CD8-positive, alpha-beta memory T cell (primary cell): ENCODE data around the gene SNX5. TPM values are rescaled to one million over a fixed set of nuclear protein-coding genes. Genes with fewer than 3 reads are reported as not detected.

Source experiments
- CTCF ChIA-PET: fragments of 350-600 bp; sonication (Branson Sonifier 250); formaldehyde crosslinking; loops from one replicate; lab custom pipeline; 2021; ENCODE audit warnings: antibody characterized with exemption; lab: Charles Lee
- POLR2A ChIA-PET: fragments of 350-600 bp; sonication (Branson Sonifier 250); formaldehyde crosslinking; loops from one replicate; lab custom pipeline; 2021; ENCODE audit warnings: antibody characterized with exemption; lab: Charles Lee
- DNase-seq, 5 donors: peaks; one replicate each; pipeline versions ENCODE4 v3.0.0 to v3.0.0-alpha.2; 2020 to 2022; ENCODE audit warnings: mixed read lengths in 1 of 5
- H3K27ac ChIP-seq: one replicate; pipeline ENCODE4 v1.7.0; 2013; ENCODE audit warnings: low read depth, mild to moderate bottlenecking, low read length, moderate library complexity
- H3K27me3 ChIP-seq: 2 replicates; pipeline ENCODE4 v1.7.0; 2013; ENCODE audit warnings: low read length, mild to moderate bottlenecking; ENCODE audit not compliant: insufficient read depth, poor library complexity, severe bottlenecking
- H3K36me3 ChIP-seq: 2 replicates; pipeline ENCODE4 v1.7.0; 2013; ENCODE audit warnings: mild to moderate bottlenecking, low read length, moderate library complexity; ENCODE audit not compliant: insufficient read depth
- H3K4me1 ChIP-seq: 2 replicates; pipeline ENCODE4 v1.7.0; 2013; ENCODE audit warnings: mild to moderate bottlenecking, low read length, moderate library complexity; ENCODE audit not compliant: insufficient read depth
- H3K4me3 ChIP-seq: 2 replicates; pipeline ENCODE4 v1.7.0; 2013; ENCODE audit warnings: mild to moderate bottlenecking, low read length
- H3K9me3 ChIP-seq: 2 replicates; pipeline ENCODE4 v1.7.0; 2013; ENCODE audit warnings: mild to moderate bottlenecking, low read length
- H3K27ac Mint-ChIP-seq, 8 donors: one replicate each; pipeline ENCODE4 v1.8.0; 2020 to 2021; ENCODE audit warnings: mixed read lengths in 8 of 8, mild to moderate bottlenecking in 6 of 8, inconsistent platforms in 3 of 8, moderate library complexity in 3 of 8
- H3K27me3 Mint-ChIP-seq, 2 donors: one replicate each; pipeline ENCODE4 v1.8.0; 2020 to 2021; ENCODE audit warnings: mixed read lengths in 2 of 2, mild to moderate bottlenecking in 1 of 2, moderate library complexity in 1 of 2
- H3K36me3 Mint-ChIP-seq, 3 donors: one replicate each; pipeline ENCODE4 v1.8.0; 2020 to 2021; ENCODE audit warnings: mixed read lengths in 3 of 3, inconsistent platforms in 1 of 3, mild to moderate bottlenecking in 1 of 3
- H3K4me1 Mint-ChIP-seq, 3 donors: one replicate each; pipeline ENCODE4 v1.8.0; 2020 to 2021; ENCODE audit warnings: mixed read lengths in 3 of 3, inconsistent platforms in 1 of 3, mild to moderate bottlenecking in 1 of 3
- H3K4me3 Mint-ChIP-seq, 7 donors: one replicate each; pipeline ENCODE4 v1.8.0; 2020 to 2021; ENCODE audit warnings: mixed read lengths in 7 of 7, mild to moderate bottlenecking in 6 of 7, moderate library complexity in 4 of 7, inconsistent platforms in 2 of 7
- H3K9me3 Mint-ChIP-seq, 5 donors: one replicate each; pipeline ENCODE4 v1.8.0; 2020 to 2022; ENCODE audit warnings: mixed read lengths in 5 of 5, mild to moderate bottlenecking in 3 of 5, moderate library complexity in 2 of 5, inconsistent platforms in 1 of 5
- polyA plus RNA-seq: library from polyadenylated mRNA; unstranded; fragments of 300-500 nt; fragmentation: Illumina TruSeq; gene quantifications from one replicate; pipeline ENCODE4 v1.2.3, GENCODE V29; 2021
- total RNA-seq, 2 experiments: library from RNA; stranded (reverse); gene quantifications; one replicate each; pipeline ENCODE4 v1.2.3, GENCODE V29; 2021

SNX5 gene
- total and polyA plus RNA-seq, 3 experiments from 2014 or later: 89.0 to 191 (median 174) TPM

- no peaks in the 10 kb centered on the region for H3K36me3 ChIP-seq
- Mint-ChIP-seq H3K27ac (no peak overlapping the region), H3K9me3 (no peaks in the 10 kb centered on the region), H3K4me1 (peaks cover 0 to 2% (median 0%) of the 10 kb centered on the region in 3 donors), H3K4me3 (no peak overlapping the region), H3K27me3 (peaks cover 0 to 2% of the 10 kb centered on the region in 2 donors), H3K36me3 (no peaks in the 10 kb centered on the region)
- no peak overlapping the region for H3K27ac ChIP-seq
- H3K9me3 ChIP-seq: no peaks in the 10 kb centered on the region
- H3K4me3 ChIP-seq: no peak overlapping the region
- no peaks in the 10 kb centered on the region for H3K4me1 ChIP-seq
- H3K27me3 ChIP-seq: no peaks in the 10 kb centered on the region
- POLR2A ChIA-PET: no interaction called here
- CTCF ChIA-PET: interaction anchor here (0.7 kb wide), 1 partner anchor 9 kb away, joined by 3 read pairs; no protein-coding TSS in a partner anchor
- no peak for DNase-seq
These were observed 39.1 kb upstream of the SNX5 start for GRCh38 chr20:18007534-18008292.

GRCh38 chr20:18006684-18007083, 38.1 kb upstream of the SNX5 start:
- ChIA-PET CTCF (interaction anchor here (0.9 kb wide), 1 partner anchor 12 kb away, joined by 3 read pairs; no protein-coding TSS in a partner anchor), POLR2A (no interaction called here)
- H3K36me3 ChIP-seq: no peaks in the 10 kb centered on the region
- no peaks in the 10 kb centered on the region for H3K4me1 ChIP-seq
- no peaks in the 10 kb centered on the region for H3K27me3 Mint-ChIP-seq
- no peaks in the 10 kb centered on the region for H3K36me3 Mint-ChIP-seq
- H3K27ac Mint-ChIP-seq: no peak overlapping the region
- no peaks in the 10 kb centered on the region for H3K9me3 ChIP-seq
- no peaks in the 10 kb centered on the region for H3K9me3 Mint-ChIP-seq
- H3K4me1 Mint-ChIP-seq: no peaks in the 10 kb centered on the region
- no peaks in the 10 kb centered on the region for H3K27me3 ChIP-seq
- no peak overlapping the region for H3K27ac ChIP-seq
- no peak overlapping the region for H3K4me3 Mint-ChIP-seq
- no peak overlapping the region for H3K4me3 ChIP-seq
- DNase-seq: no peak

- POLR2A ChIA-PET: no interaction called here
- no peaks in the 10 kb centered on the region for H3K36me3 Mint-ChIP-seq
- H3K9me3 ChIP-seq: no peaks in the 10 kb centered on the region
- H3K4me3 Mint-ChIP-seq: no peak overlapping the region
- no peaks in the 10 kb centered on the region for H3K4me1 Mint-ChIP-seq
- H3K36me3 ChIP-seq: no peaks in the 10 kb centered on the region
- no peaks in the 10 kb centered on the region for H3K27me3 ChIP-seq
- H3K9me3 Mint-ChIP-seq: no peaks in the 10 kb centered on the region
- no peak for DNase-seq
- no peak overlapping the region for H3K27ac Mint-ChIP-seq
- no peaks in the 10 kb centered on the region for H3K27me3 Mint-ChIP-seq
- no peaks in the 10 kb centered on the region for H3K4me1 ChIP-seq
- H3K4me3 ChIP-seq: no peak overlapping the region
- no peak overlapping the region for H3K27ac ChIP-seq
- CTCF ChIA-PET: no interaction called here
These were observed 37.4 kb upstream of the SNX5 start for GRCh38 chr20:18005990-18006364.

- Histone ChIP-seq H3K4me3 (no peak overlapping the region), H3K36me3 (no peaks in the 10 kb centered on the region), H3K27ac (no peak overlapping the region), H3K27me3 (no peaks in the 10 kb centered on the region), H3K9me3 (no peaks in the 10 kb centered on the region), H3K4me1 (no peaks in the 10 kb centered on the region)
- ChIA-PET POLR2A (no interaction called here), CTCF (no interaction called here)
- no peaks in the 10 kb centered on the region for H3K4me1 Mint-ChIP-seq
- H3K27ac Mint-ChIP-seq: no peak overlapping the region
- H3K36me3 Mint-ChIP-seq: no peaks in the 10 kb centered on the region
- H3K9me3 Mint-ChIP-seq: no peaks in the 10 kb centered on the region
- DNase-seq: no peak
- H3K4me3 Mint-ChIP-seq: no peak overlapping the region
- no peaks in the 10 kb centered on the region for H3K27me3 Mint-ChIP-seq
These were observed 36.8 kb upstream of the SNX5 start for GRCh38 chr20:18005170-18005989.

GRCh38 chr20:18004384-18005031, 35.9 kb upstream of the SNX5 start:
- Mint-ChIP-seq H3K4me1 (no peaks in the 10 kb centered on the region), H3K9me3 (no peaks in the 10 kb centered on the region), H3K4me3 (no peak overlapping the region), H3K36me3 (no peaks in the 10 kb centered on the region), H3K27ac (no peak overlapping the region), H3K27me3 (no peaks in the 10 kb centered on the region)
- no peaks in the 10 kb centered on the region for H3K4me1 ChIP-seq
- H3K36me3 ChIP-seq: no peaks in the 10 kb centered on the region
- H3K4me3 ChIP-seq: no peak overlapping the region
- no peaks in the 10 kb centered on the region for H3K9me3 ChIP-seq
- no peaks in the 10 kb centered on the region for H3K27me3 ChIP-seq
- no peak overlapping the region for H3K27ac ChIP-seq
- ChIA-PET CTCF (no interaction called here), POLR2A (no interaction called here)
- DNase-seq: no peak

- Histone ChIP-seq H3K27me3 (no peaks in the 10 kb centered on the region), H3K36me3 (no peaks in the 10 kb centered on the region), H3K9me3 (no peaks in the 10 kb centered on the region), H3K4me3 (no peak overlapping the region), H3K27ac (no peak overlapping the region), H3K4me1 (no peaks in the 10 kb centered on the region)
- POLR2A ChIA-PET: no interaction called here
- DNase-seq: no peak
- no peak overlapping the region for H3K27ac Mint-ChIP-seq
- no peaks in the 10 kb centered on the region for H3K27me3 Mint-ChIP-seq
- H3K36me3 Mint-ChIP-seq: no peaks in the 10 kb centered on the region
- peak overlapping the region in 1 of 7 donors; percentile 30 for H3K4me3 Mint-ChIP-seq
- CTCF ChIA-PET: no interaction called here
- no peaks in the 10 kb centered on the region for H3K4me1 Mint-ChIP-seq
- no peaks in the 10 kb centered on the region for H3K9me3 Mint-ChIP-seq
These were observed 35.3 kb upstream of the SNX5 start for GRCh38 chr20:18003897-18004296.

GRCh38 chr20:18001131-18001921, 32.7 kb upstream of the SNX5 start:
- POLR2A ChIA-PET: no interaction called here
- no peaks in the 10 kb centered on the region for H3K27me3 Mint-ChIP-seq
- peak overlapping the region in 2 of 8 donors; percentile 3 to 13 for H3K27ac Mint-ChIP-seq
- Histone ChIP-seq H3K9me3 (no peaks in the 10 kb centered on the region), H3K27me3 (no peaks in the 10 kb centered on the region), H3K36me3 (no peaks in the 10 kb centered on the region), H3K4me1 (no peaks in the 10 kb centered on the region), H3K4me3 (no peak overlapping the region), H3K27ac (no peak overlapping the region)
- H3K4me3 Mint-ChIP-seq: no peak overlapping the region
- no peaks in the 10 kb centered on the region for H3K9me3 Mint-ChIP-seq
- H3K36me3 Mint-ChIP-seq: no peaks in the 10 kb centered on the region
- peaks cover 0 to under 1% (median under 1%) of the 10 kb centered on the region in 3 donors for H3K4me1 Mint-ChIP-seq
- CTCF ChIA-PET: interaction anchor here (0.7 kb wide), 1 partner anchor 34 kb away, joined by 3 read pairs; no protein-coding TSS in a partner anchor
- DNase-seq: no peak
